ENCODE results near the gene ARHGAP23.
"Not testable (repeated sequence)": the region's sequence is repeated elsewhere in the genome, so short reads cannot be mapped to it uniquely, and the experiment has no call there.

ARHGAP23 gene

DNA sequence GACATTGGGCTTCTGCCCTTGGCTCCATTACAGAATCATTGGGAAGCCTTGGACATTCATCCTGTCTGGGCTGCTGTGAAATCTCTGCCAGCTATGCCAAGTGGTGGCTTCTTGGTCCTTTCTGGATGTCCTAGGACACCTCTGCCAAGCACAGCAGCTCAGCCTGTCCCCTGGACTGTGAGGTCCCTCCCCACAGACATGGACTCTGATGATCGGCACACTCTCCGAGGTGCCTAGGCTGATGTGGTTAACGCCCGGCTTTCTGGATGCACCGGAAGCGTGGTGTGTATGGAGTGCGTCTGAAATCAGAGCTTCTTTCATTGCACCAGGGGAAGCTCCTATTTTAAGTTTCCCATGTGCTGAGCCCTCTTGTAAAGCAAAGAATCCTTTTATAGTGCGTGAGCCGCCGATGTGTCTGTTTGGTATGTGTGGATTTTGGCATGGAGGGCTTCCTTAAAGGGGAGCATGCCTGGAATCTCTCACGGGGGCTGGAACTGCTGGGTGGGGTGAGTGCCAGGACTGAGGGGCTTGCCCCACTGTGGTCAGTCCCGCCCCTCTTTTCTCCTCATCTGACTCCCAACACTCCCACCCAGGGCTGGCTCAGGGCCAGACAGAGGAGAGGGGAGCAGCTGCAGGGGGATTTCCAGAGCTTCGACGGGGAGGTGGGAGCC, 7.0 kb upstream of the ARHGAP23 start:
- no peak for DNase-seq

- DNase-seq: no peak
Measured at GRCh38 chr17:38421871-38422827, 6.1 kb upstream of the ARHGAP23 start.

DNA sequence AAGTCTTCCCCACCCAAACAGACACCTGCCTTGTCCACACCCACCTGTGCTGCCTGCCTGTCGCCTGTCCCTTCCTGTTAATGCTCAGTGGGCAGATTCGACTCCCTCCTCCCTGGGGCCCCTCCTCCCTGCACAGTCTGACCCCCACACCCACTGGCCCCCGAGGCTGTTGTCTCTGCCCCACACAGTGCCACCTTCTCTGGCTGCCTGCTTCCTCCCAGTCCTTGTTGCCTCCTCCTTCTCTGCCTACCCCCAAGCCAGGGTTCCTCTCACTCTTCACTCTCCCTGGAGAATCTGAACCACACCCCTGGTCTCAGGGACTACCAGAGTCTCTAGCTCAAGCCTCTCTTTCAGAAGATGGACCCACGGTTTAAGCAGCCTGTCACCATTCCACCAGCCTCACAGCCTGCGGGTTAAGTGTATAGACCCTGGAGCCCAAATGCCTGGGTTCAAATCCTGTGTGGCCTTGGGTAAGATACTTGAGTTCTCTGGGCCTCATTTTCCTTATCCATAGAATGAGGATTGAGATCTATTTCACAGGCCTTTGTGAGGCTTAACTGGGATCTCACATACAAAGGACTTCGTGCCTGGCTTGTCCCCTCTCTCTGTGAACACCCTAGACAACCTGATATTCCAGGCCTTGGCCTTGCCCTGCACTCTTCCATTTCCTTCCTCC, 3.8 kb upstream of the ARHGAP23 start:
- DNase-seq: no peak

DNA sequence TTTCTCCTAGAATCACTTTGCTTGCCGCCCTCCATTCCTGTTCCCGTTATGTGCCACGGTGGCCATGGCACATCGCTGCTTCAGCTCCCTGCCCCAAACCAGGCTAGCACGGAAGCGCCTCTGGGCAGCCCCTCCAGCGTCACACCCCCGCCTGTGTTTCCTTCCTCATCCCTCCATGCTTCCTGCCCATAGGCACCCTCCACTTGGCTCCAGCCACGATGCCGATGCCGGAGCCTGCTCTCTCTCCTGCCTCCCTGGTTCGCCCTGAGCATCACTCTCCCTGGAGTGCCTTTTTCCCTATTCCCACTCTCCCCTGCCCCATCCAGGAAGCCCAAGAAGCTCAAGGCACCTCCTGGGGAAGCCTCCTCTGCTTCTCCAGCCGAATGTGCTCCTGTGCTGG, 3.2 kb upstream of the ARHGAP23 start:
- DNase-seq: no peak

DNA sequence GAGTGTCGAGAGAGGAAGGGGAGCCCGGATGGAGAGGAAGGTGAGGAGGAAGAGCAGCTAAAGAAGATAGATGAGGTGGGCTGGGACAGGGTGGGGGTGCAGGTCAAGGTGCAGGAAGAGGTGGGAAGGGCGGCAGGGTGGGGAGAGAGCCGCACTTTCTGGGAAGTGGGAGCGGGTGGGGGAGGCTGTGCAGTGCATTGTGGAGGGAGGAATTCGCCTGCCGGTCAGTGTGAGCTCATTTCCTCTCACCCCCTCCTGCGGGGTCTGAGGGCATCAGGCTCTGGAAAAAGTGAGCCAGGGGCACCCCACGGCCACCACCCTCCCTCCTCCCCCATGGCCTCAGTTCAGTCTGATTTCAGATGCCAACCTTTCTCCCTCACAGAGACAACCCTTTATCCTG, 2.5 kb upstream of the ARHGAP23 start:
- DNase-seq: no peak

DNA sequence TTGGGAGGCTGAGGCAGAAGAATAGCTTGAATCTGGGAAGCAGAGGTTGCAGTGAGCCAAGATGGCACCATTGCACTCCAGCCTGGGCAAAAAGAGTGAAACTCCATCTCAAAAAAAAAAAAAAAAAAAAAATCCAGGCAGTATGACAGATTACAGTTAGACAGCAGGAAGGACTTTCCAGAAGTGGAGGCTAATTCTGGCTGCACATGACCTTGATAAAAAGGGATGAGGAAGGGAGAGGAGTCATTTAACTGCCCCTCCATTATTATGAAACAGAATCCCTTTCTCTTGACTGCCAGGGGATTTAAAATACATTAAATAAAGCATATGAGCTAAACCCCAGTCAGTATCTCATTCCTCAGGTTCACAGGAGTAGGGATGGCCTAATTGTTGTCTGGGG, 1.8 kb upstream of the ARHGAP23 start:
- no peak for DNase-seq

DNA sequence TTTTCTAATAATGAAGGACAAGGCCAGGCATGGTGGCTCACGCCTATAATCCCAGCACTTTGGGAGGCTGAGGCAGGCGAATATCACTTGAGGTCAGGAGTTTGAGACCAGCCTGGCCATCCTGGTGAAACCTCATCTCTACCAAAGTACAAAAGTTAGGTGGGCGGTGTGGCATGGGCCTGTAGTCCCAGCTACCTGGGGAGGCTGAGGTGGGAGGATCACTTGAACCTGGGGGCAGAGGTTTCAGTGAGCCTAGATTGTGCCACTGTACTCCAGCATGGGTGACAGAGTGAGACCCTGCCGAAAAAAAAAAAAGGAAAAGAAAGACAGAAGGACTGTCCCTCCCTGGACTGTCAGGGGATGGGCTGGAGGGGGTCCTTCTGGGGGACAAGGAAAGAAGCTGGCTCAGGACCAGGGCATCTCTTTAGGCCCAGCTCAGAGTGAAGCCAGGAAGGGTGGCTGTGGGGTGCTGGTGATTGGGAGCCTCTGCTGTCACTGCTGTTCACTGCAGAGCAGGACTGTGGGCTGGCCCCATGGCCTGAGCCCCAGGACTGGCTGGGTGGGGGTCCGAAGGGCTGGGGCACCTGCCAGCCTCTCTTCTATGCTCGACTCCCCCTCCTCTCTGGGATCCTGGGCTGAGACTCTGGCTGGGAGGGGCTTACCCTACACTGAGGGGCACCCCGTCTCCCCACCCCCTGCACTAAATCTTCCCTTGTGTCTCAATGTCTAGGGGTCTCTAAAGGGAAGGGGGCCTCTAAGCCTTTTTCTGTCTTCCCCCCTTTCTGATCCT, 909 bp upstream of the ARHGAP23 start:
- no peak for DNase-seq

DNA sequence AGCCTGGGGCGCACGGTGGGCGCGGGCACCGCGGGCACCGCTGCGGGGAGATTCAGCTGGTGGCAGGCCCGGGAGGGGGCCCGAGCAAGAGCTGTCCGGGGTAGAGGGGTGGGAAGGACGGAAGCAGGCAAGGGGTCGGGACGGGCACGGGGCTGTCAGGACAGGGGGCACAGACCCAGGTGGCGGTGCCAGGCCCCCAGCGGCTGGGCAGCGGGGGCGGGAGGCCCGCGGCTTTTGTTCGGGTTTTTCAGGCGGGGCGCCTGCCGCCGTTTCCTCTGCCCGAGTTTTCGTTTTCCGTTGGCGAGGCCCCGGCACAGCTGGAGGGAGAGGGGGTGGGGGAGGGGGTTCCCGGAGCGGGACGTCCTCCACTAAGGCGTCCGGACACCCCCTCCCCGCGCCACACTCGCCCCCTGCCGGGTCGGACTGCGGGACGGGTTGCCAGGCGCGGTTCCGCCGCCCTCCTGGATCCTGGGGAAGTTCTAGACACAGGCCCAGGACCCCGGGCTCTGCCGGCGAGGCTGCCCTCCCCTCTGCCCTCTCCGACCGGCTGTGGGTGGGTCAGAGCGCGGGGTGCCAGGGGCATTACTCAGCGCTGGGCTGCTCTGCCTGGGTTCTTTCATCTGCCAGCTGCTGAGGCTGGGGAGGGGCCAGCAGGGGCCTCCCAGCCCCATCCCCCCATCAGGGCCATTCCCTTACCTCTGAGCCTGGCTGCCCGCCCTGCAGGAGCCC, 543 bp downstream of the ARHGAP23 start:
- no peak for DNase-seq

DNA sequence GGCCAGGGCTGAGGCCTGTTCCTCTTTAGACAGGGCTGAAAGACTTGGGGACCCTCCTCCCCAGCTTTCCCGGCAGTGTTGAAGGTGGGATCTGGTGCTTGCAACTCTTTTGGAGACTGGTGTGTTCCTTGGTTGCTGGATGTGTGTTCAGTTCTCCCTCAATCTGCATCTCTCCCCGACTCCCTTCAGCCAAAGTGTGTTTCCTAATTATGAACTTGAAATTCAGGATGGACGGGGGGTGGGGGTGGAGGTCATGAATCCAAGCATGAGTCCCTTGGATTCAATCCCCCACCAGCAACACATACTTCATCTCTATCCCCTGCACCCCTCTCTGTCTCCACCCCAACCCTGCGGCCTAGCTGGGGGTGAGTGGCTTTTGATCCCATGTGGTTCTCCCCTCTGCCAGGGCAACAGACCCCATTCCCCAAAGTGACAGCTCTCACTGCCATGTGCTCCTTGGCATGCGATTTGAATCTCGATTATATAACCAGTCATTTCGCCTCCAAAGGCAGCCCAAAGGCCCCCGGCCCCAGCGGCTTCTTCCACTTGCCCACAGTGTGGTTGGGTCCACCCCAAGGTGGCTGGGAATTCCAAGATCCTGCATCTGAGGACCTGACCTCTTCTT, 1.3 kb downstream of the ARHGAP23 start:
- DNase-seq: no peak

GRCh38 chr17:38430316-38430715, 2.1 kb downstream of the ARHGAP23 start:
- DNase-seq: no peak

GRCh38 chr17:38430822-38431221, 2.6 kb downstream of the ARHGAP23 start:
- DNase-seq: no peak

GRCh38 chr17:38431346-38432145, 3.3 kb downstream of the ARHGAP23 start:
- DNase-seq: no peak

DNA sequence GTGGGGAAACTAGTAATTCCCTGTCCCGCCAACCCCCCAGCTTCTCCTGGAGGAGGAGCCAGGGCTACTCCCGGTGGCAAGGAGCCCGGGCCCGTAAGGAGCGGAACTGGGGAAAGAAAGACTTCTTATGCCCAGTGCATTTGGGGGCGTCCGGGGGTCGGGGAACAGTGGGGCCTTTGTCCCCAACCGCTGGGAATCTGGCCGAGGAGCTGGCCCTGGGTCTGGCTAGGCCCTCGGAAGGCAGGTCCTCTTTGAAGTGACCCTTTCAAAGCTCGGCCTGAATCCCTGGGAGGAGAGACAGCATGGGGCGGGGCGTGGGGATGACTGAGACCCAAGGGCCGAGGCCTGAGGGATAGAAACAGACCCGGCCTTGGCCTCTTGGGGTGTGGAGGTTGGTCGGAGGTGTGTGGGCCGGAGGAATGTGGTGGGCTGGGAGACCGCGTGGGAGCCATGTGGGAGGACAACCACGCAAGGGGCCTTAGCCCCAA, 6.0 kb downstream of the ARHGAP23 start:
- DNase-seq: no peak

DNA sequence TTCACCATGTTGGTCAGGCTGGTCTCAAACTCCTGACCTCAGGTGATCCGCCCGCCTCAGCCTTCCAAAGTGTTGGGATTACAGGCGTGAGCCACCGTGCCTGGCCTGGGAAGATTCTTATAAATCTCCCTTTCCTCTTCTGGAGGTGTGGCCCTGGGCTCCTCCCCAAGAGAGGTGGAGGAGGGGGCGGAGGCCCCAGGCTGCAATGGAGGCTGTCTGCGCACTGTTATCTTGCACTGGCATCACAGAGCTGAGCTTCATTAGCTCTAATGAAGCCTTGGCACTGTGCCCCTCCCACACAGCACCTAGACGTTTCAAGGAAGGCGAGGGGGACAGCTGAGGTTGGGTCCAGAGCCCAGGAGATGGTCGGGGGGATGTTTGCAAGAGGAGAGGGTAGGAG, 7.5 kb downstream of the ARHGAP23 start:
- DNase-seq: no peak

GRCh38 chr17:38436386-38436785, 8.1 kb downstream of the ARHGAP23 start:
- no peak for DNase-seq

DNA sequence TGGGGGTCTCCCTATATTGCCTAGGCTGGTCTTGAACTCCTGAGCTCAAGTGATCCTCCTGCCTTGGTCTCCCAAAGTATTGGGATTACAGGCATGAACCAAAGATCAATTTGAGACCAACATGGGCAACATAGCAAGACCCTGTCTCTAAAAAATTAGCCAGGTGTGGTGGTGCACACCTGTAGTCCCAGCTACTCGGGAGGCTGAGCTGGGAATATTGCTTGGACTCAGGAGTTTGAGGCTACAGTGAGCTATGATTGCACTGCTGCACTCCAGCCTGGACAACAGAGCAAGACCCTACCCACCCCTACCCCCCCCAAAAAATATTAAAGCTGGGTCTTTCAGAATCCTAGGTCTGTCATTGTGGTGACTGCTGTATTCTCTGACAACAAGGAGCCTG, 9.0 kb downstream of the ARHGAP23 start:
- not testable (repeated sequence) for DNase-seq

GRCh38 chr17:38439436-38439835, 11.2 kb downstream of the ARHGAP23 start:
- no peak for DNase-seq

DNA sequence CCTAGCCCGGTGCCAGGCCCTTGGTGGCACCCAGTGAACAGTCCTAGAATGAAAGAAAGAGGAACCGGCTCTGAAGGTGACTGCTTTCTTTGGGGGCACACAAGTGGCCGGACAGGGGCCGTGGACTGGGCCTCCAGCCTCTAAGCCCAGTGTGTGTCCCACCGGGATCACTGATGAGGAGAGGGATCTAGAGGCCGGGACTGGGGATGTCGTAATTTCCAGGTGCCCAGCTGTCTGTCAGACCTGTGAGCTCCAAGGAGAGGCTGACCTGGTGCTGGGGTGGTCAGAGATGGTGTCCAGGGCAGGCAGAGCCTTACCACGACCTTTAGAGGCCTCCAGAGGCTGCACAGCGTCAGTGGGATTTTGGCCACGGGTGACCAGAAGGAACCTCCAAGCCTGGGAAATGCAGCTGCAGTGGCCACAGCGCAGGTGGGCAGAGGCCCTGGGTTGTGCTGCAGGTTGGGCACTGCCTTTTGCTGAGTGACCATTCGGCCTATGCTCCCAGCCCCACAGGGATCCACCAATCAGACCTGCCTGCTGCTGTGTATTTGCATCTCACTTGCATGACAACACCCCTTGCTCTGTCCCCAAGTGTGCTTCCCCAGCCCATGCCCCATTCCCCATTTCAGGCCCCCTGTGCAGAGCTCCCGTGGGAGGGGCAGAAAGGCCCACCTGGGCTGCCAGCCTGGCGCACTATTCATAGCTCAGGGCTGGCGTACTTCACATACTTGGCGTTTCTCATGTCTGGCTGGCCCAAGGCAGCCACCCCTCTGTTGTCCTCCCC, 12.5 kb downstream of the ARHGAP23 start:
- DNase-seq: no peak

DNA sequence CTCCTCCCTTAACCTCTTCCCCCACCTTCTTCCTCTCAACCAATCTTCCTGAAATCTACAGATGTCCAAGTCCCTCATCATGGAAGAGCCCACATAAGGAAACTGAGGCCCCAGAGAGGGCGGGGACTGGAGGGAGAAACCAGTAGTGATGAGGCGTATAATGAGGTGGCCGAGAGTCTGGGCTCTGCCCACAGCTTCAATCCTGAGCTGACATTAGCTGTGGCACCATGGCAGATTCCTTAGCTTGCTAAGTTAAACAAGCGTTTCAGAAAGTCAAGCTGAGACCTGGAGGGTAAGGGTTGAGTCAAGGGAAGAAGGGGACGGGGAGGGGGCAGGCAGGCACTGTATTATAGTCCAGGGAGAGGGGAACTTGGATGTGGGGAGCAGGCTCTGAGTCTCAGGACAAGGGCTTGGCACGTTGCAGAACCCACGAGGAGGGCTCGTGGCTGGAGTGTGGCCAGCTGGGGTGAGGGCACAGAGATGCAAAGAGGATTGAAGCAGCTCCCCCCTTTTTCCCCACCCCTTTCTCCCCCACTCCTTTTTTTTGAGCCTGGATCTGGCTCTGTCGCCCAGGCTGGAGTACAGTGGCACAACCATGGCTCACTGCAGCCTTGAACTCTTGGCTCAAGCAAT, 13.3 kb downstream of the ARHGAP23 start:
- no peak for DNase-seq
